H1 (cell line): ENCODE measurements around the gene CDC42SE1. TPM values are rescaled to one million over a fixed set of nuclear protein-coding genes. Genes with fewer than 3 reads are reported as not detected.

Experiments used
- CTCF ChIA-PET: fragments of 300-600 bp; sonication (Branson Sonifier 250); formaldehyde crosslinking; loops from one replicate; lab custom pipeline; 2021; ENCODE audit not compliant: partially characterized antibody; lab: Charles Lee
- POLR2A ChIA-PET: fragments of 300-600 bp; sonication (Branson Sonifier 250); formaldehyde crosslinking; loops from one replicate; lab custom pipeline; 2021; ENCODE audit warnings: inconsistent platforms; ENCODE audit not compliant: partially characterized antibody; lab: Charles Lee
- DNase-seq, 2 experiments: peaks; one replicate each; pipeline versions ENCODE4 v3.0.0 to v3.0.0-alpha.2; 2010 to 2022; ENCODE audit warnings: low spot score in 2 of 2, low read depth in 1 of 2, mixed read lengths in 1 of 2
- FAIRE-seq: peaks from 2 replicates; lab custom pipeline; 2011; peaks lifted over from hg19 to GRCh38; lab: Jason Lieb, UNC
- H2AFZ ChIP-seq: 2 replicates; pipeline ENCODE4 v1.8.1; 2012; ENCODE audit warnings: low read length, inconsistent platforms
- H2AK5ac ChIP-seq: 2 replicates; pipeline ENCODE4 v1.6.1; 2013; ENCODE audit warnings: low read depth, low read length
- H2BK120ac ChIP-seq: replicated peaks from 2 replicates; pipeline ENCODE3; 2013; ENCODE audit warnings: low read depth, low read length, inconsistent platforms
- H2BK12ac ChIP-seq: 2 replicates; pipeline ENCODE4 v1.6.1; 2013; ENCODE audit warnings: low read depth, low read length
- H2BK15ac ChIP-seq: 2 replicates; pipeline ENCODE4 v1.6.1; 2013; ENCODE audit warnings: low read length
- H2BK20ac ChIP-seq: 2 replicates; pipeline ENCODE4 v1.6.1; 2013; ENCODE audit warnings: low read length
- H2BK5ac ChIP-seq: 2 replicates; pipeline ENCODE4 v1.6.1; 2013; ENCODE audit warnings: low read depth, low read length
- H3K14ac ChIP-seq: 2 replicates; pipeline ENCODE4 v1.6.1; 2013; ENCODE audit warnings: inconsistent platforms; ENCODE audit not compliant: insufficient read length
- H3K18ac ChIP-seq: 2 replicates; pipeline ENCODE4 v1.6.1; 2013; ENCODE audit warnings: low read length; ENCODE audit errors: extremely low read depth
- H3K23ac ChIP-seq: 2 replicates; pipeline ENCODE4 v1.6.1; 2013; ENCODE audit warnings: inconsistent platforms; ENCODE audit not compliant: insufficient read length
- H3K23me2 ChIP-seq: 2 replicates; pipeline ENCODE4 v1.6.1; 2013; ENCODE audit warnings: low read depth, low read length
- H3K27ac ChIP-seq: 2 replicates; pipeline ENCODE4 v1.6.1; 2011; ENCODE audit warnings: low read depth, low read length, inconsistent platforms
- H3K27me3 ChIP-seq, 4 experiments: replicated peaks in 1 of 4; 1 replicate in 1 of 4; 2 replicates in 3 of 4; pipeline versions ENCODE4 v1.6.1 to v1.8.1; 2011 to 2013; ENCODE audit warnings: low read length in 3 of 4, mild to moderate bottlenecking in 3 of 4, inconsistent platforms in 2 of 4, mixed read lengths in 2 of 4, moderate library complexity in 1 of 4; ENCODE audit not compliant: control insufficient read depth in 3 of 4, insufficient read depth in 3 of 4; ENCODE audit errors: extremely low read depth in 1 of 4
- H3K36me3 ChIP-seq, 4 experiments: 2 replicates each; pipeline versions ENCODE4 v1.6.1 to v1.8.1; 2011 to 2013; ENCODE audit warnings: mild to moderate bottlenecking in 4 of 4, low read length in 3 of 4, moderate library complexity in 2 of 4, control low read depth in 1 of 4, inconsistent platforms in 1 of 4; ENCODE audit not compliant: insufficient read depth in 4 of 4, control insufficient read depth in 2 of 4
- H3K4ac ChIP-seq: replicated peaks from 2 replicates; pipeline ENCODE3; 2013; ENCODE audit warnings: low read length, low read depth, mixed read lengths, inconsistent platforms; ENCODE audit not compliant: insufficient read length
- H3K4me1 ChIP-seq, 4 experiments: replicated peaks in 1 of 4; 1 replicate in 1 of 4; 2 replicates in 3 of 4; pipeline versions ENCODE4 v1.6.1 to v1.8.1; 2011 to 2013; ENCODE audit warnings: low read length in 3 of 4, inconsistent platforms in 2 of 4, mixed read lengths in 1 of 4; ENCODE audit not compliant: insufficient read depth in 4 of 4, control insufficient read depth in 3 of 4
- H3K4me2 ChIP-seq, 2 experiments: 2 replicates each; pipeline versions ENCODE4 v1.6.1 to v1.8.1; 2011 to 2013; ENCODE audit warnings: low read depth in 2 of 2, low read length in 2 of 2, control low read depth in 1 of 2, inconsistent platforms in 1 of 2, mild to moderate bottlenecking in 1 of 2; ENCODE audit not compliant: insufficient read depth in 1 of 2
- H3K4me3 ChIP-seq, 4 experiments: fragments of 200-600, 300-600 bp in 1 of 4; sonication (generic), shearing (Covaris generic), sonication (Bioruptor Twin) in 1 of 4; 2 replicates each; pipeline versions ENCODE4 v1.5.1 to v1.8.1; 2011 to 2016; ENCODE audit warnings: low read length in 4 of 4, low read depth in 3 of 4, control low read depth in 2 of 4, inconsistent platforms in 2 of 4, mild to moderate bottlenecking in 2 of 4, mixed read lengths in 1 of 4, moderate library complexity in 1 of 4; ENCODE audit not compliant: insufficient read depth in 2 of 4; ENCODE audit errors: extremely low read depth in 1 of 4
- H3K56ac ChIP-seq: replicated peaks from 2 replicates; pipeline ENCODE3; 2013; ENCODE audit warnings: low read depth, mild to moderate bottlenecking, mixed read lengths, low read length, inconsistent platforms; ENCODE audit not compliant: insufficient read length
- H3K79me1 ChIP-seq: 2 replicates; pipeline ENCODE4 v1.6.1; 2013; ENCODE audit warnings: low read depth, low read length, control low read depth
- H3K79me2 ChIP-seq, 2 experiments: 2 replicates each; pipeline versions ENCODE4 v1.6.1 to v1.8.1; 2012 to 2013; ENCODE audit warnings: low read length in 2 of 2, mild to moderate bottlenecking in 2 of 2, inconsistent platforms in 1 of 2; ENCODE audit not compliant: insufficient read depth in 2 of 2, control insufficient read depth in 1 of 2
- H3K9ac ChIP-seq, 4 experiments: replicated peaks in 1 of 4; 1 replicate in 1 of 4; 2 replicates in 3 of 4; pipeline versions ENCODE4 v1.6.1 to v1.8.1; 2011 to 2013; ENCODE audit warnings: low read depth in 3 of 4, low read length in 3 of 4, control low read depth in 2 of 4, mild to moderate bottlenecking in 2 of 4, moderate library complexity in 2 of 4, inconsistent platforms in 1 of 4; ENCODE audit errors: extremely low read depth in 1 of 4
- H3K9me3 ChIP-seq, 2 experiments: 2 replicates each; pipeline versions ENCODE4 v1.6.1 to v1.8.1; 2012 to 2013; ENCODE audit warnings: mild to moderate bottlenecking in 2 of 2, moderate library complexity in 2 of 2, control low read depth in 1 of 2, inconsistent platforms in 1 of 2, low read depth in 1 of 2, low read length in 1 of 2, mixed read lengths in 1 of 2; ENCODE audit not compliant: insufficient read depth in 2 of 2
- H4K20me1 ChIP-seq, 2 experiments: replicated peaks in 1 of 2; 2 replicates each; pipeline versions ENCODE3 to v1.8.1; 2011 to 2013; ENCODE audit warnings: inconsistent platforms in 2 of 2, low read length in 2 of 2, mild to moderate bottlenecking in 1 of 2; ENCODE audit not compliant: insufficient read depth in 2 of 2, control insufficient read depth in 1 of 2
- H4K5ac ChIP-seq: 2 replicates; pipeline ENCODE4 v1.6.1; 2013; ENCODE audit warnings: low read length, low read depth, mixed read lengths, inconsistent platforms; ENCODE audit not compliant: insufficient read length
- H4K8ac ChIP-seq: 2 replicates; pipeline ENCODE4 v1.8.0; 2013; ENCODE audit warnings: mild to moderate bottlenecking, moderate library complexity, low read length, inconsistent platforms; ENCODE audit not compliant: insufficient read depth; ENCODE audit errors: extremely low read depth
- H4K91ac ChIP-seq: replicated peaks from 2 replicates; pipeline ENCODE3; 2013; ENCODE audit warnings: low read length, mixed read lengths, inconsistent platforms; ENCODE audit not compliant: insufficient read length
- ATF2 ChIP-seq: IDR thresholded peaks from 2 replicates; pipeline ENCODE4 v1.6.1; 2012; ENCODE audit warnings: low read length, inconsistent platforms
- CHD1 ChIP-seq: IDR thresholded peaks from 2 replicates; pipeline ENCODE4 v1.6.1; 2012; ENCODE audit warnings: low read depth, low read length, improper control_type of control experiment
- CREB1 ChIP-seq: IDR thresholded peaks from 2 replicates; pipeline ENCODE4 v1.6.1; 2012; ENCODE audit warnings: inconsistent platforms
- HDAC2 ChIP-seq, 2 experiments: fragments of 300-600 bp in 1 of 2; sonication (generic) in 1 of 2; IDR thresholded peaks; 2 replicates each; pipeline ENCODE4 v1.6.1; 2011 to 2012; ENCODE audit warnings: low read depth in 2 of 2, low read length in 2 of 2, mild to moderate bottlenecking in 2 of 2, moderate library complexity in 2 of 2, borderline replicate concordance in 1 of 2, inconsistent platforms in 1 of 2
- JUN ChIP-seq: IDR thresholded peaks from 2 replicates; pipeline ENCODE4 v1.6.1; 2011; ENCODE audit warnings: low read depth, mild to moderate bottlenecking, improper control_type of control experiment, low read length
- RBBP5 ChIP-seq: IDR thresholded peaks from 2 replicates; pipeline ENCODE4 v1.7.1; 2012; ENCODE audit warnings: low read depth, mild to moderate bottlenecking, inconsistent platforms, low read length, moderate library complexity, borderline replicate concordance
- RNF2 ChIP-seq: fragments of 200-900, 300-1000 bp; sonication (generic); IDR thresholded peaks from 2 replicates; pipeline ENCODE4 v1.7.1; 2016; ENCODE audit warnings: borderline replicate concordance, low read depth, mild to moderate bottlenecking, antibody characterized with exemption, low read length; ENCODE audit not compliant: poor library complexity, severe bottlenecking; ENCODE audit errors: missing control alignments
- SIRT6 ChIP-seq: IDR thresholded peaks from one replicate; pipeline ENCODE4 v1.7.1; 2012; ENCODE audit warnings: low read length, inconsistent platforms
- SP2 ChIP-seq: IDR thresholded peaks from 2 replicates; pipeline ENCODE4 v1.6.1; 2012; ENCODE audit warnings: mild to moderate bottlenecking, low read length, inconsistent platforms
- TAF7 ChIP-seq: optimal IDR thresholded peaks from 2 replicates; pipeline ENCODE3; 2011; ENCODE audit warnings: low read depth, mild to moderate bottlenecking, inconsistent platforms, low read length, moderate library complexity, borderline replicate concordance
- WGBS, 2 experiments: shearing (Covaris generic) in 1 of 2; methylation state at CpG; one replicate each; pipeline versions ENCODE4 v1.1.6 to v1.1.7; 2013 to 2015; ENCODE audit warnings: low lambda C conversion rate in 2 of 2, mixed read lengths in 2 of 2, inconsistent platforms in 1 of 2, low coverage in 1 of 2, missing lambda C conversion rate in 1 of 2; ENCODE audit not compliant: insufficient replicate concordance in 2 of 2, insufficient coverage in 1 of 2, insufficient read length in 1 of 2; ENCODE audit errors: extremely low coverage in 1 of 2, missing lambda C conversion rate in 1 of 2; 5-methylcytosine and 5-hydroxymethylcytosine counted together
- polyA plus RNA-seq, 7 experiments: library from polyadenylated mRNA; depleted of rRNA in 3 of 7; stranded (reverse) in 5 of 7; unstranded in 2 of 7; fragments of >200 nt in 5 of 7; fragments of 200-250 nt in 2 of 7; gene quantifications; 1 replicate in 5 of 7; 2 replicates in 1 of 7; 4 replicates in 1 of 7; pipeline versions ENCODE4 v1.2.1 to v1.2.3, GENCODE V29; 2011 to 2013; ENCODE audit warnings: missing spikeins in 2 of 7, mixed read lengths in 2 of 7
- total RNA-seq: library from RNA; stranded (reverse); fragmentation: NEBNext Ultra II Directional; extraction: Animal tissue kit (Norgen Biotek cat#: 25700); gene quantifications from 2 replicates; pipeline ENCODE4 v1.2.1, GENCODE V29; 2021

CDC42SE1 gene
- total and polyA plus RNA-seq, 2 of the 8 experiments (the other 6 are each of a cell fraction or from before 2014, with no cell fraction given), result 30.5 to 74.1 TPM

- Histone ChIP-seq H4K20me1 (no peaks in the 10 kb centered on the region), H3K14ac (no peak overlapping the region), H4K91ac (no peak overlapping the region), H2BK5ac (no peak overlapping the region), H4K8ac (no peak overlapping the region), H2BK15ac (no peak overlapping the region), H3K4ac (no peak overlapping the region), H3K18ac (no peak overlapping the region), H2AFZ (no peak overlapping the region), H4K5ac (no peak overlapping the region), H2BK12ac (no peak overlapping the region), H2BK20ac (no peak overlapping the region), H3K79me2 (peaks cover 0 to 5% of the 10 kb centered on the region in 2 experiments; a peak in 2 of 4 replicates), H3K27ac (no peak overlapping the region), H3K23ac (no peak overlapping the region), H3K4me2 (peak overlapping the region in 1 of 2 experiments; percentile 66; a peak in 1 of 4 replicates), H3K9ac (no peak overlapping the region), H3K9me3 (no peaks in the 10 kb centered on the region), H3K79me1 (no peaks in the 10 kb centered on the region), H3K56ac (no peak overlapping the region), H3K27me3 (no peaks in the 10 kb centered on the region), H3K23me2 (peaks cover 5% of the 10 kb centered on the region), H2BK120ac (no peak overlapping the region), H3K4me3 (peak overlapping the region in 1 of 4 experiments; percentile 94; a peak in 2 of 8 replicates), H3K4me1 (peaks cover 9 to 12% (median 9%) of the 10 kb centered on the region in 4 experiments; a peak in 6 of 7 replicates), H2AK5ac (no peak overlapping the region), H3K36me3 (no peaks in the 10 kb centered on the region)
- ChIA-PET POLR2A (interaction anchor here (1.1 kb wide), 1 partner anchor 29 kb away, joined by 3 read pairs; no protein-coding TSS in a partner anchor), CTCF (interaction anchor here (0.6 to 1.0 kb wide), 2 partner anchors 37 to 56 kb away, joined by 3 to 4 read pairs; no protein-coding TSS in a partner anchor)
- FAIRE-seq, result no peak
- no peak for DNase-seq
- 91% methylated on average over 8 of the region's 8 CpGs; no CpG with 5 or more reads in 1 of the 2 experiments for WGBS, 2 experiments
- no peak for TF ChIP-seq JUN
- TF ChIP-seq CHD1, result no peak
- TF ChIP-seq CREB1, result no peak
- TF ChIP-seq HDAC2 (IDR thresholded peaks at IDR 0.05; ENCODE audit: borderline replicate concordance in 1 of 2, low read depth in 2 of 2, low read length in 2 of 2), result no peak
- TF ChIP-seq TAF7, result no peak
- no peak for TF ChIP-seq RNF2
- no peak for TF ChIP-seq ATF2
- no peak for TF ChIP-seq SIRT6
- no peak for TF ChIP-seq SP2
- no peak for TF ChIP-seq RBBP5
Observed at GRCh38 chr1:151009674-151010345, 49.6 kb downstream of the CDC42SE1 start.
